Kidney epithelial cell (primary cell): Measurements from ENCODE around the gene ZNF407. TPM values are rescaled to one million over a fixed set of nuclear protein-coding genes. Genes with fewer than 3 reads are reported as not detected.

Experiments
- DNase-seq: peaks from one replicate; pipeline ENCODE4 v3.0.0-alpha.2; 2010; ENCODE audit warnings: low read depth
- H3K27me3 ChIP-seq: 2 replicates; pipeline ENCODE4 v1.6.0; 2011; ENCODE audit warnings: low read length; ENCODE audit not compliant: control insufficient read depth, insufficient read depth
- H3K36me3 ChIP-seq: 2 replicates; pipeline ENCODE4 v1.5.1; 2011; ENCODE audit warnings: low read length; ENCODE audit not compliant: control insufficient read depth, insufficient read depth
- H3K4me3 ChIP-seq: 2 replicates; pipeline ENCODE4 v1.5.1; 2011; ENCODE audit warnings: low read depth, mild to moderate bottlenecking, control low read depth, low read length
- CTCF ChIP-seq: IDR thresholded peaks from 2 replicates; pipeline ENCODE4 v1.5.1; 2011; ENCODE audit warnings: mild to moderate bottlenecking, moderate library complexity, low read length, control low read depth, inconsistent platforms; ENCODE audit not compliant: insufficient read depth, poor library complexity, severe bottlenecking
- total RNA-seq: library from RNA; depleted of rRNA; stranded (reverse); fragments of >200 nt; gene quantifications from 2 replicates; pipeline ENCODE4 v1.2.3, GENCODE V29; 2015

ZNF407 gene
- total RNA-seq, 1 donor from 2014 or later = 8.2 TPM

- no peak for DNase-seq
- TF ChIP-seq CTCF = no peak
- Histone ChIP-seq H3K36me3 (no peaks in the 10 kb centered on the region), H3K27me3 (no peaks in the 10 kb centered on the region), H3K4me3 (no peak overlapping the region)
Observed at GRCh38 chr18:75009878-75010277, 412.2 kb downstream of the ZNF407 start.

- TF ChIP-seq CTCF = no peak
- H3K27me3 ChIP-seq = no peaks in the 10 kb centered on the region
- no peak overlapping the region for H3K4me3 ChIP-seq
- H3K36me3 ChIP-seq = no peaks in the 10 kb centered on the region
- no peak for DNase-seq
Observed at GRCh38 chr18:75010278-75010677, 412.6 kb downstream of the ZNF407 start.

GRCh38 chr18:75010689-75011088, 413.0 kb downstream of the ZNF407 start:
- no peak for DNase-seq
- no peaks in the 10 kb centered on the region for H3K27me3 ChIP-seq
- H3K36me3 ChIP-seq = no peaks in the 10 kb centered on the region
- H3K4me3 ChIP-seq = no peak overlapping the region
- TF ChIP-seq CTCF = no peak

- Histone ChIP-seq H3K36me3 (no peaks in the 10 kb centered on the region), H3K27me3 (no peaks in the 10 kb centered on the region), H3K4me3 (no peak overlapping the region)
- no peak for DNase-seq
- TF ChIP-seq CTCF = no peak
Observed at GRCh38 chr18:75016025-75016717, 418.5 kb downstream of the ZNF407 start.

GRCh38 chr18:75023473-75023872, 425.8 kb downstream of the ZNF407 start:
- no peak for TF ChIP-seq CTCF
- Histone ChIP-seq H3K36me3 (no peaks in the 10 kb centered on the region), H3K27me3 (no peaks in the 10 kb centered on the region), H3K4me3 (no peak overlapping the region)
- DNase-seq = no peak

GRCh38 chr18:75024871-75025270, 427.2 kb downstream of the ZNF407 start:
- DNase-seq = no peak
- TF ChIP-seq CTCF = no peak
- H3K4me3 ChIP-seq = no peak overlapping the region
- no peaks in the 10 kb centered on the region for H3K36me3 ChIP-seq
- no peaks in the 10 kb centered on the region for H3K27me3 ChIP-seq
